Amniotic epithelial cell (primary cell): ENCODE data around the gene CCNB2.
"Not testable (repeated sequence)": the region's sequence is repeated elsewhere in the genome, so short reads cannot be mapped to it uniquely, and the experiment has no call there.

Source experiments
- DNase-seq: peaks from one replicate; pipeline ENCODE4 v3.0.0-alpha.2; 2010; ENCODE audit warnings: low read depth

CCNB2 gene

GRCh38 chr15:59104912-59105732 lies at the start of gene CCNB2:
CCNB2 (plus strand) TSS chr15:59105146; CDS start chr15:59105269, 123 bp downstream.
- peak; percentile 91 for DNase-seq

- no peak for DNase-seq
Measured at GRCh38 chr15:59059076-59059597, 45.8 kb upstream of the CCNB2 start.

GRCh38 chr15:59060348-59060747 lies 44.6 kb upstream of the CCNB2 start:
- DNase-seq: no peak

- peak; percentile 58 for DNase-seq
Measured at GRCh38 chr15:59063042-59063441, 41.9 kb upstream of the CCNB2 start.

- no peak for DNase-seq
Measured at GRCh38 chr15:59069430-59069829, 35.5 kb upstream of the CCNB2 start.

GRCh38 chr15:59074607-59075006 lies 30.3 kb upstream of the CCNB2 start:
- DNase-seq: no peak

GRCh38 chr15:59087731-59088130 lies 17.2 kb upstream of the CCNB2 start:
- DNase-seq: no peak

GRCh38 chr15:59094077-59094476 lies 10.9 kb upstream of the CCNB2 start:
- DNase-seq: no peak

- no peak for DNase-seq
Measured at GRCh38 chr15:59096429-59096828, 8.5 kb upstream of the CCNB2 start.

- DNase-seq: no peak
Measured at GRCh38 chr15:59099162-59099685, 5.7 kb upstream of the CCNB2 start.

GRCh38 chr15:59104602-59104911 lies 389 bp upstream of the CCNB2 start:
- DNase-seq: no peak

- no peak for DNase-seq
Measured at GRCh38 chr15:59105854-59106253, 908 bp downstream of the CCNB2 start.

- DNase-seq: no peak
Measured at GRCh38 chr15:59111251-59111650, 6.3 kb downstream of the CCNB2 start.

GRCh38 chr15:59115047-59115446 lies 10.1 kb downstream of the CCNB2 start:
- DNase-seq: no peak

- no peak for DNase-seq
Measured at GRCh38 chr15:59116141-59116540, 11.2 kb downstream of the CCNB2 start.

GRCh38 chr15:59116771-59117170 lies 11.8 kb downstream of the CCNB2 start:
- peak; percentile 20 for DNase-seq

GRCh38 chr15:59119625-59120024 lies 14.7 kb downstream of the CCNB2 start:
- DNase-seq: no peak

- DNase-seq: no peak
Measured at GRCh38 chr15:59120937-59121336, 16.0 kb downstream of the CCNB2 start.

- no peak for DNase-seq
Measured at GRCh38 chr15:59124261-59124660, 19.3 kb downstream of the CCNB2 start.

- not testable (repeated sequence) for DNase-seq
Measured at GRCh38 chr15:59125683-59126082, 20.7 kb downstream of the CCNB2 start.

- not testable (repeated sequence) for DNase-seq
Measured at GRCh38 chr15:59127255-59127654, 22.3 kb downstream of the CCNB2 start.

- no peak for DNase-seq
Measured at GRCh38 chr15:59131456-59131855, 26.5 kb downstream of the CCNB2 start.

- DNase-seq: no peak
Measured at GRCh38 chr15:59131969-59132562, 27.1 kb downstream of the CCNB2 start.
